HTR-8/SVneo (cell line): ENCODE results near the gene MIDN.
A peak's percentile ranks its signal among the peaks of the same experiment; 100 is the strongest.

ENCODE experiments used
- DNase-seq: peaks from one replicate; pipeline ENCODE4 v3.0.0; 2011; ENCODE audit warnings: low spot score, mixed read lengths; ENCODE audit not compliant: insufficient read length
- FAIRE-seq: peaks from 2 replicates; lab custom pipeline; 2011; peaks lifted over from hg19 to GRCh38; lab: Jason Lieb, UNC

MIDN gene

DNA sequence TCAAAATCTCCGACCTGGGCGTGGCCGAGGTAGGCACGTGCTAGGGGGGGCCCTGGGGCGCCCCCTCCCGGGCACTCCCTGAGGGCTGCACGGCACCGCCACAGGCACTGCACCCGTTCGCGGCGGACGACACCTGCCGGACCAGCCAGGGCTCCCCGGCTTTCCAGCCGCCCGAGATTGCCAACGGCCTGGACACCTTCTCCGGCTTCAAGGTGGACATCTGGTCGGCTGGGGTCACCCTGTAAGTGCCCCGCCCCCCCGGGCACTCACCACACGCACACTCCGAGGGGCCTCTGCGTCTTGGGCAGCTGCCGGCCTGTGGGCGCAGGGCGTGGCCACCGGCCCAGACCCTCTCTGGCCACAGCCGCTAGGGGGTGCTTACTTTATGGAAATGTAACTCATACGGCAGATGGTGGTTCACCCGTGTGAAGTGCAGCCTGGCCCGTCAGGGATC lies 27.9 kb upstream of the MIDN start:
- no peak for FAIRE-seq
- DNase-seq: no peak

- FAIRE-seq: peak; percentile 28
- no peak for DNase-seq
Observed at GRCh38 chr19:1220976-1221903, 27.1 kb upstream of the MIDN start.

DNA sequence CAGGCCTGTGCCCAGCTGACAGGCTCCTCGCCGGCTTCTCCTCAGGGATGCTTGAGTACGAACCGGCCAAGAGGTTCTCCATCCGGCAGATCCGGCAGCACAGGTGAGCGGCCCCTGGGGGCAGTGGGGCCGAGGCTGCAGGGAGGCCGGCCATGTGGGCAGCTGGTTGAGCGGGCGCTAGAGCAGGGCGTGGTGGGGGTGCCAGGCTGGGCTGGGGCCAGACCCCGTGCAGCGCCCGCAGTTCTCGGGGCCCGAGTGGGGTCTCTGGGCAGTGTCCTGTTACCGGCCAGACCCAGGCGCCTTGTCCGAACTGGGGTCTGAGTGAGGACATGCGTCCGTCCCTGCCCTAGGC lies 26.5 kb upstream of the MIDN start:
- DNase-seq (no peak), FAIRE-seq (no peak)

- DNase-seq: no peak
- FAIRE-seq: no peak
Observed at GRCh38 chr19:1222394-1222793, 26.0 kb upstream of the MIDN start.

DNA sequence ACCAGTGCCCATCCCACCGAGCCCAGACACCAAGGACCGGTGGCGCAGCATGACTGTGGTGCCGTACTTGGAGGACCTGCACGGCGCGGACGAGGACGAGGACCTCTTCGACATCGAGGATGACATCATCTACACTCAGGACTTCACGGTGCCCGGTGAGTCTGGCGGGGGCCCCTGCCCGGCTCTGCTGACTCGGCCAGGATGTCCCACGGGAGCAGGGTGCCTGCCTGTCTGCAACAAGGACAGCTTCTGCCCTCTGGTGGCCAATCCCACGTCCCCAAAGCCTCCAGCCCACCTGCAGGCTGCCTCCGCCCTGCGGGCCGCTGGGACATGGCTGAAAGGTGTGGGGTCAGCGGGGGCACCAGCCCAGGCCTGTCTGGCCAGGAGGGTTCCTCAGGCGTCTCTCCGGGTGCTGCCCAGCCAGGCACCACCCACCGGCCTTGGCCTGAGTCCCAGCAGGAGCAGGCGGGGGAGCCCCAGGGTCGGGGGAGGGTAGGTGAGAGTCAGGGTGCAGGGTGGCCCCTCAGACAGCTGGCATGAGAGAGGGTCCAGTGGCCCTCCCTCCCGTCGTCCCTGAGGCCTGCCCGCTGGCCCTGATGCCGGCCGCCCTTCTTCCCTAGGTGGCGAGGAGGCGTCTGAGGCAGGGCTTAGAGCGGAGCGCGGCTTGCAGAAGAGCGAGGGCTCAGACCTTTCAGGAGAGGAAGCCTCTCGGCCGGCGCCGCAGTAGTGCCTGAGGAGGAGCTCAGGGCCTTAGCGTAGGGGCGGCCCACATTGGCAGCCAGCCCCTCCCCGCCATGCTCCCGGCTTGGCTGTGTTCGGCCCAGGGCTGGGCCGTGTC lies 25.1 kb upstream of the MIDN start:
- DNase-seq (peak; percentile 43), FAIRE-seq (no peak)

- no peak for FAIRE-seq
- DNase-seq: no peak
Observed at GRCh38 chr19:1224047-1224825, 24.1 kb upstream of the MIDN start.

DNA sequence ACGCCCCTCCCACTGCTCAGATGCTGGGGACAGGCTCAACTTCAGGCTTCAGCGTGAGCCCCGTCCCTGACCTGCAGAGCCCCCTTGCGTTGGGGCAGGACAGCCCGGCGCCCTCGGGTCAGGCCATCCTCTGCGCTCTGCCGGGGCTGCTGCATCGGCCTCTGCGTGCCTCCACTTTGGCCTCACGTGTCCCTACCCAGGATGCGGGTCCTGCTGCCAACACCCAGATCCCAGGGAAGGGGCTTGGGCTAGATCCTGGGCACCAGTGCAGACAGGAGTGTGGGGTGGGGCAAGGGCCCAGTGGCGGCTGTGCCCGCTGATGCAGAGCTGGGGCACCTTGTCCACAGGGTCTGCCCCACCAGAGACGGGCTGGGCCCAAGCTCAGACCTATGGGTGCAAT lies 23.5 kb upstream of the MIDN start:
- FAIRE-seq: no peak
- DNase-seq: no peak

DNA sequence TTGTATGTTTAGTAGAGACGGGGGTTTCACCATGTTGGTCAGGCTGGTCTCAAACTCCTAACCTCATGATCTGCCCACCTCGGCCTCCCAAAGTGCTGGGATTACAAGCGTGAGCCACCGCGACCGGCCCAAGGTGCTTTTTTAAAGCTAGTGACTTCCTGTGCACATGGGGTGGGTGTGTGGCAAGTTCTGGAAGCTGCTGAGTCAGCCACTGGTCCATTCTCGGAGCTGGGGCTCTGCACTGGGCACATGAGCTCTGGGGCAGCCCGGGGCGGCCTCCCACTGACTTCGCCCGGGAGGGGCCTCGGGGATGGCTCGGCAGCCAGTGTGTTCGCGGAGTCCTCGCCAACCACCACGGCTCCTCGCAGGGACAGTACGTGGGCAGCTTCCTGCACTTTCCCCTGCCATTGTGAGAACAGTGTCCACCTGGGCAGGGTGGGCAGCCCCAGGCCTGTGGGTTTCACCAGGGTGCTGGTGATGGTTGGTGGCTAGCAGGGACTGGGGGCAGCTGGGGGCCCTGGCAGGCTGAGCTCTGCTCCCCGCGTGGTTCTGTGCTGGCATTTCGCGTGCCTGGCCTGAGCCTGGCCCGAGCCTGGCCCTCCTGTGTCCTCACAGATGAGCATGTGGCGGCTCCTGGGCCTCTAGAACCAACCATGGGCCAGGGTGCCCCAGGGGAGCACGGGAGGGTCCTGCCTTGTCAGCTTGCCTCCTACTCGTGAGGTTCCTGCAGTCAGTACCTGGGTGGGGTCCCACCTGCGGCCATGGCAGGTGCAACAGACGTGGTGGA lies 22.8 kb upstream of the MIDN start:
- FAIRE-seq (no peak), DNase-seq (no peak)

DNA sequence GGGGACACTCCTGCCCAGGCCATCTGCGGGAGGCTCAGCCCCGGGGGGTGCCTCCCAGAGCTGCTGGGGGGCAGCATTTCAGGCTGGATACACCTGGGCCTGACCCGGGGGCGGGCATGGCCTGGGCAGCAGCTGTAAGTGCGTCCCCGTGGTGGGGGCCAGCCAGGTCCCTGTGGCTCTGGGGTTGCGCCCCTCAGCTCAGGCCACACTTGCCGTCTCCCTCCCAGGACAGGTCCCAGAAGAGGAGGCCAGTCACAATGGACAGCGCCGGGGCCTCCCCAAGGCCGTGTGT lies 22.2 kb upstream of the MIDN start:
- FAIRE-seq (no peak), DNase-seq (no peak)

DNA sequence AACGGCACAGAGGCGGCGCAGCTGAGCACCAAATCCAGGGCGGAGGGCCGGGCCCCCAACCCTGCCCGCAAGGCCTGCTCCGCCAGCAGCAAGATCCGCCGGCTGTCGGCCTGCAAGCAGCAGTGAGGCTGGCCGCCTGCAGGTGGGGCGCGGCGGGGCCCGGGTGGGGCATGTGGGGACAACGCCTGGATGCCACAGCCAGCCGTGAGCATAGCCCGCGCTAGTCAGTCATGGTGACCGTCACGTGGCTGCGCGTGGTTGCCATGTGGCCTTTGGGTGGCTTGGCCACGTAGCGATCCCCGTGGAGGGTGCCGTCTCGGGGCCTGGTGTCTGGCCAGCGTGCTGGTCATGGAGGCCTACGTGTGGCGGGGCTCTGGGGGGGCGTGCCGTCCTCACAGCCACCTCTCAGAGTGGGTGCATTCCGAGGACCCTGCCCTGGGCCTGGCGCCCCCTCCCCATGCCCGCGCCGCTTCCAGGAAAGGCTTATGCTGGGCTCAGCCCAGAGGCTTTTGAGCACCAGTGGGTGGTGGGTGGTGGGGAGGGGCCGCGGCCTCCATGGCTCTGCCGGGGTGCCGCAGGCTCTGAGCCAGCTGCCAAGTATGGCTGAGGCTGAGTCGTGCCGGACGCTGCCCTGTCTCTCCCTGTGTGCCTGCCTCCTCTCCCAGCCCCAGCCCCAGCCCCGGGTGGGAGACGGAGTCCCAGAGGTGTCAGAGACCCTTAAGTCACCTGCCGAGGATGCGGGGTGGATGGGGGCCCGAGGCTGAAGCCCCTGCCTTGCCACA lies 21.7 kb upstream of the MIDN start:
- DNase-seq (no peak), FAIRE-seq (no peak)

- no peak for DNase-seq
- no peak for FAIRE-seq
Observed at GRCh38 chr19:1227304-1228054, 20.9 kb upstream of the MIDN start.

DNA sequence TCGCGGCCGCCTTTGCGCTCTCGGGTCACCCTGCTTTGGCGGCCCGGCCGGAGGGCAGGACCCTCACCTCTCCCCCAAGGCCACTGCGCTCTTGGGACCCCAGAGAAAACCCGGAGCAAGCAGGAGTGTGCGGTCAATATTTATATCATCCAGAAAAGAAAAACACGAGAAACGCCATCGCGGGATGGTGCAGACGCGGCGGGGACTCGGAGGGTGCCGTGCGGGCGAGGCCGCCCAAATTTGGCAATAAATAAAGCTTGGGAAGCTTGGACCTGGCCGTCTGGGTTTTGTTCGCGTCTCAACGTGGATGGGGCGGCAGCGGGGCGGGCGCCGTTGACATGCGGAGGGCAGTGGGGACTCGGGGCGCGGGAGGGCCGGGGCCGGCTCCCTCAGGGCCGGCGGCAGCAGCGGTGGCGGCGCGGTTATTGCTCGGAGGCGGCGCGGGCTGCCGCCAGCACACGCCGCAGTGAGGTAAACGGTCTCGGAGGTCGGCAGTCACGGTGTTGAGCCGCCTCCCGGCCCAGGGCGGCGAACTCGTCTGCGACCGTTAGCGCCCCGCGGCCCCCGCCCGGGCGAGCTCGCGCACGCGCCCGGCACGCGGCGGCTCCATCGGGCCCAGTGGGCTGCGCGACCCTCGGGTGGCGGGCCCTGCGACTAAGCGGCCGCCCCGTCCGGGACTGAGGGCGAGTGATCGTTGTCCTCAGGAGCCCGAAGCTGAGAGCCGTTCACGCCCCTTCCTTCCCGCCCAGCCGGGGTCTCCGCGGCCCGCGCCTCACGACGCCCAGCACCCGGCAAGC lies 20.0 kb upstream of the MIDN start:
- FAIRE-seq (no peak), DNase-seq (no peak)

GRCh38 chr19:1229056-1229923 lies 19.1 kb upstream of the MIDN start:
- no peak for FAIRE-seq
- DNase-seq: no peak

GRCh38 chr19:1229924-1230782 lies 18.2 kb upstream of the MIDN start:
- DNase-seq: no peak
- no peak for FAIRE-seq

- FAIRE-seq (no peak), DNase-seq (no peak)
Observed at GRCh38 chr19:1230783-1231489, 17.4 kb upstream of the MIDN start.
